GM20000 (cell line): ENCODE data around the gene LYSMD4.

Experiments used
- DNase-seq: peaks from one replicate; pipeline ENCODE4 v3.0.0; 2012; ENCODE audit warnings: low spot score
- TF ChIP-seq, protein P1 (sequence below): IDR thresholded peaks from 2 replicates; pipeline ENCODE4 v1.5.1; 2012; ENCODE audit warnings: mild to moderate bottlenecking, control low read depth; ENCODE audit errors: extremely low read depth, missing control alignments

The LYSMD4 gene

DNA sequence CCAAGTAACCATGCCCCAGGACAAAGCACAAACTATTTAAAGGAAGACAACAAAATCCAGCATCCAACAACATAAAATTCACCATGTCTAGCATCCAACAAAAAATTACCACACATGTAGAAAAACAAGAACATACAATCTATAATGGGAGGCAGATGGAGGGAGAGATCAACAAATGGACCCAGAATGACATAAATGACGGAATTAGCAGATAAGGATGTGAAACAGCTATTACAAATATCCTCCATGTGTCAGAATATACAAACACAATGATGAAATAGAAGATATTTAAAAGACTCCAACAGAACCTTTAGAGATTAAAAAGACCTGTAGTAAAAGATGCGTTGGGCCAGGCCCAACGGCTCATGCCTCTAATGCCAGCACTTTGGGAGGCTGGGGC lies 10.8 kb downstream of the LYSMD4 start:
- DNase-seq = no peak
- TF ChIP-seq, protein P1, sequence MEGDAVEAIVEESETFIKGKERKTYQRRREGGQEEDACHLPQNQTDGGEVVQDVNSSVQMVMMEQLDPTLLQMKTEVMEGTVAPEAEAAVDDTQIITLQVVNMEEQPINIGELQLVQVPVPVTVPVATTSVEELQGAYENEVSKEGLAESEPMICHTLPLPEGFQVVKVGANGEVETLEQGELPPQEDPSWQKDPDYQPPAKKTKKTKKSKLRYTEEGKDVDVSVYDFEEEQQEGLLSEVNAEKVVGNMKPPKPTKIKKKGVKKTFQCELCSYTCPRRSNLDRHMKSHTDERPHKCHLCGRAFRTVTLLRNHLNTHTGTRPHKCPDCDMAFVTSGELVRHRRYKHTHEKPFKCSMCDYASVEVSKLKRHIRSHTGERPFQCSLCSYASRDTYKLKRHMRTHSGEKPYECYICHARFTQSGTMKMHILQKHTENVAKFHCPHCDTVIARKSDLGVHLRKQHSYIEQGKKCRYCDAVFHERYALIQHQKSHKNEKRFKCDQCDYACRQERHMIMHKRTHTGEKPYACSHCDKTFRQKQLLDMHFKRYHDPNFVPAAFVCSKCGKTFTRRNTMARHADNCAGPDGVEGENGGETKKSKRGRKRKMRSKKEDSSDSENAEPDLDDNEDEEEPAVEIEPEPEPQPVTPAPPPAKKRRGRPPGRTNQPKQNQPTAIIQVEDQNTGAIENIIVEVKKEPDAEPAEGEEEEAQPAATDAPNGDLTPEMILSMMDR = no peak

DNA sequence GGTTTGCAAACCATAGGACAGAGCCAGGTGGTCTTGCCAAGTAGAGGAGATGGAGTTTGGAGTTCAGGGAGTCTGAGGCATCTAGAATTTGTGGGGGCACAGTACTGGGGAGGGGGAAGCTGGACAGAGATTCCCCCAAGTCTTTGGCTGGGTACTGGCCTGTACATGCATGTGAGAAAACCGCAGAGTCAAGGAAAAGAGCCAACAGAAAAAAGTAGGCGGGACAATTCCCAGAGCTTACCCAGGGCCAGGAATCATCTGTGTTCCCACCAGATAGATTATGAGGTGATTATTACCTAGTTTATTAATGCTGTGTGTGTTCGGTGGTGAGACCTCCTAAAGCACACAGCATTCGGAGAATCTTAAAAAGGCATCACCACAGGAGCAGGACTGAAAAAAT lies 11.3 kb downstream of the LYSMD4 start:
- TF ChIP-seq, protein P1 = no peak
- no peak for DNase-seq

DNA sequence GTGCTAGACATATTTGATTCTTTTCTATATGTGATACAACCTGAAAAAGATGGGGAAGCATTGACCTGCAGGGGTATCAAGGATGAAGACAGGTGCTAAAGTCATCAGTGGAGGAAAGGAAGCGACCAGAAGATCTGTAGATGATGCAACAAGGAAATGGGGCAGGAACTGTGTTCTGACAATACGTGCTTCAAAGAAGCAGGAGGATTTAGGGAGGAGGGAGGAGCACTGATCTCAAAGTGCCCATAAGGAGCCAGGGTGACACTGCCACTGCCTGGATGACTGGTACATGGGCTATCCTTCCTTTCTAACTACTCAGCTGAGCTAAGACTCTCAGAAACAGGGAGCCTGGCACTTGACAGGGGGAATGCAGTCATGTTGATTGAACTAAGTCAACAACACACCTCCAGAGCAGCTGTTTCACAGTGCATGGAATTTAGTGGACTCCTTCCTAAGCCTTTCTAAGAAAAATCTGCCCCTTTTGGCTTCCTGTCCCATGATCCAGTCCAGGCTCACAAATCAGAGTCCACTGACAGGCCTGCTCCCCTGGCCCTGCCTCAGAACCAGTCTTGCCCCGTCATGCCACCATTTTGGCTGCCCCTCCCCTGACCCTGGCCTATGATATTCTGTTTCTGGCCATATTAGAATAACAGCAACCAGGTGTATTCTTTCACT lies 12.0 kb downstream of the LYSMD4 start:
- no peak for DNase-seq
- TF ChIP-seq, protein P1 = no peak

DNA sequence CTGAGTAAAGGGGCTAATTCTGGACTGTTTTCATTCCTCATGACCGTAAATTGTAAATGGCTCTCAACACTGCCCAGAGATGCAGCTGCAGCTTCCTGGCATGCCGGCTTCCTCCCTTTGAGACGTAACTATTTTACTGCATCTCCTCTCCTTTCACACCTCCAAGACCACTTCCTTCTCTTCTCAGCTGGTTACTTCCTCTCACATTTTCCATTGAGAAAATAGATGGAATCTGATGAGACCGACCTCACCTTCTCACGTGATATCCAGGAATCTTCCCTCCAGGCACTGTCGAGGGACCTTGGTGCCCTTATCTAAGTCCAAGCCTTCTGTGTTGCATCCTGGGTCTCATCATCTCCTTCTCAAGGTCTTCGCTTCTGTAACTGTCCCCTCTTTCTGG lies 12.7 kb downstream of the LYSMD4 start:
- TF ChIP-seq, protein P1 = no peak
- no peak for DNase-seq

DNA sequence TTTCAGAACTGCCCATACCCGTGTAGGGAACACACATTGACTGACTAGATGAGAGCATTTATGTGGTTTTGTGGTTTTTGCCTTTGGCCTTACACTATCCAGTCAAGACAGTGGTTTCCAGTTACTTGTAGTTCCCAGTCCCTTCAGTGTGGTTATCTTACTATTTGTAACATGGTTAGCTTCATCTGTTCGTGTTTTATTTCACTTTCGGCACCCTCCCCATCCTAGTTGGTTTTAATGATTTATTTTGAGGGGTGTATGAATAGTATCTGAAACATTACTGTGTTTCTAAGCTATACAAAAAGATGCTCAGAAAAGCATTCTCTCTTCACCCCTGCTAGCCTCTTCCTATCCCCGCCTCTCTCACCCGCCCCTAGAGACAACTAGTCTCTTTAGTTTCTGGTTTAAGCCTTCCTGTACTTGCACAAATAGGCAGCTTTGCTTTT lies 14.1 kb downstream of the LYSMD4 start:
- DNase-seq = peak; percentile 74
- TF ChIP-seq, protein P1 = no peak

DNA sequence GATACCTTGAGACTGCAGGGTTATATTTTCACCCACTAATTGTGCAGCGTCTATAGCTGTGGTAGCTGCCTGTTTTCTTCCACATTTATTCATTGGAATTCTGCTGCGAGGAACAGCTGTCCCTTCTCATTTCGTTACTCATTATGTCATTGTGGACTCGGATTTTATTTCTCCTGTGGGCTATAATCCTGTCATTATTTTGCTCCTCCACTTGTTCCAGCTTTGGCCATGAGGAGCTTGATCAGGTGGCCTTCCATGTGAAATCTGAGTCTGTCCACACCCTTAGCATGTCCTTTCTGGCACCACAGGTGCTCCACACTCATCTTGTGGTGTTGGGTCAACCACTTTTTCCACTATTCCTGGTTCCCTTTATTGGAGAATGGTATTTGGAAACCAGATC lies 14.8 kb downstream of the LYSMD4 start:
- DNase-seq = no peak
- TF ChIP-seq, protein P1 = no peak

DNA sequence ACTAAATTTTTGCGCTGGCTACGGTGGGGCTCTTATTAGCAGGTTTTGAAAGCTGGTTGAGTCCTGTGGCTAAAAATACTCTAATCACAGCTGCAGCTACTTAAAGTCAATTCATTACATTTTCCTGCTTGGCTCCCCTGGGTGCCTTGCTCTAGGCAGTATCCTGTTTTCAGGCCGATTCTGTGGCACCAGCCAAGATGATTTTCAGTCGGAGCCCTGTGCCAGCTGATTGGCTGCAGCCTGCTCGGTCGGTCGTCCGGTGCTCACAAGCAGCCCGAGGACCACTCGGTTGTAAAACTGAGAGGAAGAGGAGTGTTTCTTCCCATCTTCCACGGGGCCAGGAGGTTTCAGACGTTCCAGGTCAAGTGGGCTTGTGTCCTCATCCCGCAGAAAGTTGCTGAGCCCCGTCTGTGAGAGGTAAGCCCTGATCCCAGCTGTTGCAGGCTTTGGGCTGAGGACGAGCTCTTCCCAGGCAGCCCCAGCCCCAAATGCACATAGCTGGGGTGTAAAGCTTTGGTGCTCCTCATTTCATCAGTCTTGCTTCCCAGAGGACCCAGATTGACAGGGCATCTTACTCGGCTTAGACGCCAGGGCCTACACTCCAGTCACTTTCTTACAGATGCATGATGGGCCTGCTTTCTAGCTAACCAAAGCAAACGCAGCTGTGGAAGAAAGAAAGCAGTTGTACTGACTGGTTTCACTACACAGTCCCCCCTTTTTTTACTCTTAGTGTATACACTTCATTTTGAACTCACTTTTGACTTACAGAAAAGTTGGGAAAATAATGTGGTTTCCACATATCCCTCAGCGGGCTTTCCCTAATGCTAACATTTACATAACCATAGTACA lies 15.9 kb downstream of the LYSMD4 start:
- peak; percentile 71 for DNase-seq
- TF ChIP-seq, protein P1 = no peak
